IgD-negative memory B cell (primary cell): Measurements from ENCODE around the gene TTLL3. TPM values are rescaled to one million over a fixed set of nuclear protein-coding genes. Genes with fewer than 3 reads are reported as not detected.
"Not testable (repeated sequence)": the region's sequence is repeated elsewhere in the genome, so short reads cannot be mapped to it uniquely, and the experiment has no call there.

Experiments used
- H3K27ac Mint-ChIP-seq, 3 donors: one replicate each; pipeline ENCODE4 v1.8.0; 2020 to 2022; ENCODE audit warnings: mild to moderate bottlenecking in 3 of 3, mixed read lengths in 3 of 3, moderate library complexity in 1 of 3
- H3K27me3 Mint-ChIP-seq: one replicate; pipeline ENCODE4 v1.8.0; 2021; ENCODE audit warnings: mixed read lengths
- H3K36me3 Mint-ChIP-seq: one replicate; pipeline ENCODE4 v1.8.0; 2020; ENCODE audit warnings: mild to moderate bottlenecking, mixed read lengths
- H3K4me1 Mint-ChIP-seq, 3 donors: one replicate each; pipeline ENCODE4 v1.8.0; 2020 to 2022; ENCODE audit warnings: mixed read lengths in 3 of 3, mild to moderate bottlenecking in 1 of 3
- H3K4me3 Mint-ChIP-seq, 4 donors: one replicate each; pipeline ENCODE4 v1.8.0; 2020 to 2022; ENCODE audit warnings: mild to moderate bottlenecking in 4 of 4, mixed read lengths in 4 of 4, moderate library complexity in 3 of 4
- H3K9me3 Mint-ChIP-seq, 3 donors: one replicate each; pipeline ENCODE4 v1.8.0; 2020 to 2021; ENCODE audit warnings: mixed read lengths in 3 of 3, mild to moderate bottlenecking in 1 of 3
- polyA plus RNA-seq: library from polyadenylated mRNA; unstranded; fragments of 300-500 nt; fragmentation: Illumina TruSeq; gene quantifications from one replicate; pipeline ENCODE4 v1.2.3, GENCODE V29; 2021

Gene TTLL3, protein sequence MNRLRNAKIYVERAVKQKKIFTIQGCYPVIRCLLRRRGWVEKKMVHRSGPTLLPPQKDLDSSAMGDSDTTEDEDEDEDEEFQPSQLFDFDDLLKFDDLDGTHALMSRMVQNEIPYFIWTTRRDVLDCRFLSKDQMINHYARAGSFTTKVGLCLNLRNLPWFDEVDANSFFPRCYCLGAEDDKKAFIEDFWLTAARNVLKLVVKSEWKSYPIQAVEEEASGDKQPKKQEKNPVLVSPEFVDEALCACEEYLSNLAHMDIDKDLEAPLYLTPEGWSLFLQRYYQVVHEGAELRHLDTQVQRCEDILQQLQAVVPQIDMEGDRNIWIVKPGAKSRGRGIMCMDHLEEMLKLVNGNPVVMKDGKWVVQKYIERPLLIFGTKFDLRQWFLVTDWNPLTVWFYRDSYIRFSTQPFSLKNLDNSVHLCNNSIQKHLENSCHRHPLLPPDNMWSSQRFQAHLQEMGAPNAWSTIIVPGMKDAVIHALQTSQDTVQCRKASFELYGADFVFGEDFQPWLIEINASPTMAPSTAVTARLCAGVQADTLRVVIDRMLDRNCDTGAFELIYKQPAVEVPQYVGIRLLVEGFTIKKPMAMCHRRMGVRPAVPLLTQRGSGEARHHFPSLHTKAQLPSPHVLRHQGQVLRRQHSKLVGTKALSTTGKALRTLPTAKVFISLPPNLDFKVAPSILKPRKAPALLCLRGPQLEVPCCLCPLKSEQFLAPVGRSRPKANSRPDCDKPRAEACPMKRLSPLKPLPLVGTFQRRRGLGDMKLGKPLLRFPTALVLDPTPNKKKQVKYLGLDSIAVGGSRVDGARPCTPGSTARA
- polyA plus RNA-seq = 10.5 TPM

DNA sequence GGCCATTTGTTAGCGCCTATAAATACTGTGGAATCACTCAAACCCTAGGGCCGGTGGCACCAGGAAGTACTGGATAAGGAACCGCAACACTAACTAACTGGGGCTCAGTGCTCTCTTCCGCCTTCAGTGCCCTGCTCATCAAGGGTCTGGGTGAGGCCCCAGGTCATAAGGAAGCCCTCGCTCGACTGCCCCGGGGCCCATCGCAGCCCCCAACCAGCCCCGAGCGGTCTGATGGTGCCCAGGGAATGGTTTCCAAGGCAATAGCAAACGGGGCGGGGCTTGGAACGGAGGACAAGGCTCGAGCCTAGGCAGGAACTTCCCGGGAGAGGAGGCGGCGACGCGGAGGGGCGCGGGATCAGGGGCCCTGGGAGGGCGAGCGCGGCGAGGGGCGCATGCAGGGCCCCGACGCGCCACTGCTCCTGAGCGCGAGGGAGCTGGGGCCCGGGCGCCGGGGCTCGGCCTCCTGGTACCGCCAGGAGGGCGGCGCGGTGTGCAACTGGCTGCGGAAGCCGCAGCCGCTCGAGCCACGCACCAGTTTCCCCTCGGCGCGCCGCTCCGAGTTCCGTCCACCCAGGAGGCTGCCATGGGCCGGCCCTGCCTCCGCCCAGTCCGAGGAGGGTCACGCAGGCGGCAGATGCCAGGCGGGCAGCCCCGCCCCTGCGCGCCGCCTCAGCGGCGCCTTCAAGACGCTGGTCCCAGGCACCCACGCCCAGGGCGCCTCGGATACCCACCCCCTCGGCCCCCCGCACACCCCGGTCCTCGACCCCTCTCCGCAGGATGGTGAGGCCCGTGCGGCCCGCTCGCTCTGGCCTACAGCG, at the start of gene TTLL3:
TTLL3 (plus strand) TSS at position 648 of the 818 bp plus-strand sequence. CDS start 400 bp downstream, outside the sequence.
- peak within 1 kb of the TSS; percentile 83 to 97 (median 94) for H3K4me3 Mint-ChIP-seq
- H3K9me3 Mint-ChIP-seq = no peaks in the 10 kb centered on the region
- H3K27ac Mint-ChIP-seq = peak within 1 kb of the TSS; percentile 89 to 98 (median 96)
- H3K27me3 Mint-ChIP-seq = no peaks in the 10 kb centered on the region
- peaks cover 18 to 30% (median 25%) of the 10 kb centered on the region in 3 donors for H3K4me1 Mint-ChIP-seq
- peaks cover 1% of the 10 kb centered on the region for H3K36me3 Mint-ChIP-seq

DNA sequence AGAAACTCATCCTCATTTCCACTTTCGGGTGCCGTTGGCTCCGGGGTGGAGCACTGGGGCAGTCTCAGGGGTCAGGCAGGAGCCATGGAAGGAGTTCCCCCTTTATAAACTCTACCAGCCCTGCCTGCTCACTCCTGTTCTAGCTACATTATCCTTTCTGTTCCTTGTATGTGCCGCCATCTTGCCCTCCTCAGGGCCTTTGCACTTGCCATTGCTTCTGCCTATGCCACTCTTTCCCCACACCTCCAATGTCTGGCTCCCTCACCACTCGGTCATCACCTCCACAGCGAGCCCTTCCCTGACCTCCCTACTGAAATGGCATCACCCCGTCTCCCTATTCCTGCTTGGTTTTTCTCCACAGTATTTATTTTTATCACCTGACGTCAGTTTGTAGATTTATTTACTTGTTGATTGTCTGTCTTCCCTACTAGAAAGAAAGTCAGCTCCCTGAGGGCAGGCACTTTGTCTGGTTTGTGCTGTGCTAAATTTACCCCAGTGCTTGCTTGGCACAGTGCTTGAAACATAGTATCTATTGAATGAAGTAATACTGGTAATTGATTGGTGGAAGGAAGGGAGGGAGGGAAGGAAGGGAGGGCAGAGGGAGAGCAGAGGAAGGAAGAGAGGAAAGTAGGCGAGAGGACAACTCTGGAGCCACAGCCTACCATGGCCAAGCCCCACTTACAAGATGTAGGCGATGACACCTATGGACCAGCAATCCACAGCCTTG, 49.1 kb upstream of the TTLL3 start:
- H3K4me3 Mint-ChIP-seq = peak overlapping the region in 1 of 4 donors; percentile 2
- no peaks in the 10 kb centered on the region for H3K27me3 Mint-ChIP-seq
- peaks cover 0 to 3% (median 0%) of the 10 kb centered on the region in 3 donors for H3K4me1 Mint-ChIP-seq
- peaks cover 5% of the 10 kb centered on the region for H3K36me3 Mint-ChIP-seq
- H3K9me3 Mint-ChIP-seq = no peaks in the 10 kb centered on the region
- H3K27ac Mint-ChIP-seq = no peak overlapping the region

DNA sequence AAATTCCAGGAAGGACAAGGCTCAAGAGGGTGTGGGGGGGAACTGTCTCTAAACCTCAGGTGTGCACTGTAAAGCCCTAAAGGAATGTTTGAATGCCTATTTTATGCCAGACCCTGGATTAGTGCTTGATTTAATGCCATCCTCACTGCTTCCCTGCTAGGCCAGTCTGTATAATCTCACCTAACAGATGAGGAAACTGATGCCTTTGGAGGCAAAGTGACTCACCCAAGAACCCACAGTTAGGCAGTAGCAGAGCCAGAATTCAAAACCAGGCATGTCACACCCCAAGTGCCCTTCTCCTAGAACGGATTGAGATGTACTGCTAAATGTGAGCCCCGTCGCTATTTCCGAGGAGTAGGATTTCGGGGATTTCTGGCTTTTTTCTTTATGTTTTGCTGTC, 48.1 kb upstream of the TTLL3 start:
- H3K27ac Mint-ChIP-seq = no peak overlapping the region
- H3K36me3 Mint-ChIP-seq = peaks cover 5% of the 10 kb centered on the region
- no peak overlapping the region for H3K4me3 Mint-ChIP-seq
- H3K9me3 Mint-ChIP-seq = no peaks in the 10 kb centered on the region
- H3K4me1 Mint-ChIP-seq = peaks cover 0 to 3% (median under 1%) of the 10 kb centered on the region in 3 donors
- no peaks in the 10 kb centered on the region for H3K27me3 Mint-ChIP-seq

DNA sequence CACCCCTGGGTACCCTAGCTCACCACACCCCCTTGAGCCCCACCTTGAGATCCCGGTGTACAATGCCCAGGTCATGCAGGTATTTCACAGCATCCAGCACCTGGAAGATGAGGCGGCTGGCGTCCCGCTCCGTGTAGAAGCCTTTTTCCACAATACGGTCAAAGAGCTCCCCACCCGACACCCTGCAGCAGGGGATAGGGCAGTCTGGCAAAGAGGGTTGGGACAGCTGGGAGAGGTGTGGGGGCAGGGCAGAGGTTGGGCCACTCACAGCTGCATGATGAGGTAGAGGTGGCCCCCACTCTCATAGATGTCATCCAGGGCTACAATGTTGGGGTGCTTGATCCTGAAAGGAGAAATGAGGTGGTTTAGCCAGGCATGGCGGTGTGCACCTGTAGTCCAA, 47.2 kb upstream of the TTLL3 start:
- Mint-ChIP-seq H3K27me3 (no peaks in the 10 kb centered on the region), H3K4me1 (peaks cover 3 to 7% (median 5%) of the 10 kb centered on the region in 3 donors), H3K9me3 (no peaks in the 10 kb centered on the region), H3K4me3 (no peak overlapping the region), H3K27ac (peak overlapping the region in 1 of 3 donors; percentile 43), H3K36me3 (peaks cover 5% of the 10 kb centered on the region)

DNA sequence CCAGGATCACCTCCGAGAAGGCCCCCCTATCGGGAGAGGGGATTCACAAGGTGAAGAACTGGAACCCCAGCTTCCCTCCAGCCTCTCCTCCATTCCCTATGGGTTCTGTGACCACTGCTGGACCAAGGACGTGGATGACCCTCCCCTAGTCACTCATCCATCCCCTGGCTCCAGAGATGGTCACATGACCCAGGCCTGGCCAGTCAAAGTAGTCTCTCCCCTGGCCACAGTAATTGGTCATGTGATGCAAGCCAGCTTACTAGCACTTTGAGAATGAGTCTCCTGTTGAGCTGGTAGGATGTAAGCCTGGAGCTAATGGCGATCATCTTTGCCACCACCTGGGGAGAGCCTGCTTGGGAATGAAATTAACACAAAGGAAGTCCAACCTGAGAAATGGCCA, 44.2 kb upstream of the TTLL3 start:
- H3K9me3 Mint-ChIP-seq = no peaks in the 10 kb centered on the region
- peaks cover 6% of the 10 kb centered on the region for H3K27me3 Mint-ChIP-seq
- H3K4me3 Mint-ChIP-seq = no peak overlapping the region
- H3K4me1 Mint-ChIP-seq = peaks cover 7 to 9% (median 8%) of the 10 kb centered on the region in 3 donors
- H3K36me3 Mint-ChIP-seq = peaks cover 2% of the 10 kb centered on the region
- H3K27ac Mint-ChIP-seq = no peak overlapping the region

DNA sequence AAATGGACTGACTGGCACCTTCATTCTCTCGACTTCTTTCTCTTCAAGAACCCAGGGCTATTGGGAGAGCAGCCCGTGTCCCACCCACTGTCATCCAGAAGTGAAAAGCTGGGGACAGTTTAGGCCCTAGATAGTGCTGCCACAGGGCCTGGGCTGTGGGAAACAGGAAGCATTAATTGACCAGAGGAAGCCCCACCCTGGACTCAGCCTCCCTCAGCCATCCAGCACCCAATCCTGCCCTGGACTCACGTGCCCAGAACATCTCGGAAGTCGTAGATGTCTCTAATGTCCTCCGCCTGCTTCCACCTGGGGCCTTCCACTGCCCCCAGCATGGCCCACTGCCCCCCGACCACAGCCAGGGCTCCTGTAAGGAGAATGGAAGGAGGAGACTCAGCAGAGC, 42.6 kb upstream of the TTLL3 start:
- Mint-ChIP-seq H3K4me3 (peak overlapping the region in 1 of 4 donors; percentile 20), H3K27me3 (peaks cover 8% of the 10 kb centered on the region), H3K9me3 (no peaks in the 10 kb centered on the region), H3K36me3 (peaks cover 2% of the 10 kb centered on the region), H3K27ac (no peak overlapping the region), H3K4me1 (peaks cover 8 to 10% (median 9%) of the 10 kb centered on the region in 3 donors)

DNA sequence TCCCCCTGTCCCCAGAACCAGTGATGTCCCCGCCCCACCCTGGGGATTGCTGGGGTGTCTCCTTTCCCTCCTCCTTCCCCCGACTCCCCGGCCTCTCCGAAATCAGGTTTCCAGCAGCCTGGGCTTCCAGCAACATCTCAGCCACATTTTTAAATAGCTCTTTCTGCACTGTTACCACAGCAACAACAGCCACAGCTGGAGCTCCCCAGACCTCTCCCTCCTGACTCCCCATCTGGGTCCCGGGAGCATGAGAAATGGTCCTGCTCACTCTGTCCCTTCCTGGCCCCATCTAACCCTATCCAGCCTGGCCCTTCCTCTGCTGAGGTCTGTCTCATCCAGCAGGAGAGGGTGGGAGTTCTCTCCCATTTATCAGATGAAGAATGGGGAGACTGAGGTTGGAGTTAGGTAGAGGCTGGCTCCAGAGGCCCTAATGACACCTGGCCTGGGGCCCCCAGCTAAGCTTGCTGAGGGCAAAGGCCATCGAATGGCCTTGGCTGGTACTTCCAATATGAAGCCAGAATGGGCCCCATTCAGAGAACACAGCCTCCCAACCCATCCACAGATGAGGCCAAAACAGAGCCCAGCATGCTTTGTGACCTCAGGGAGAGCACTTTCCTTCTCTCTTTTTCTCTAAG, 41.8 kb upstream of the TTLL3 start:
- Mint-ChIP-seq H3K36me3 (peaks cover 2% of the 10 kb centered on the region), H3K9me3 (no peaks in the 10 kb centered on the region), H3K4me3 (no peak overlapping the region), H3K4me1 (peaks cover 8 to 11% (median 9%) of the 10 kb centered on the region in 3 donors), H3K27me3 (peaks cover 8% of the 10 kb centered on the region), H3K27ac (no peak overlapping the region)

DNA sequence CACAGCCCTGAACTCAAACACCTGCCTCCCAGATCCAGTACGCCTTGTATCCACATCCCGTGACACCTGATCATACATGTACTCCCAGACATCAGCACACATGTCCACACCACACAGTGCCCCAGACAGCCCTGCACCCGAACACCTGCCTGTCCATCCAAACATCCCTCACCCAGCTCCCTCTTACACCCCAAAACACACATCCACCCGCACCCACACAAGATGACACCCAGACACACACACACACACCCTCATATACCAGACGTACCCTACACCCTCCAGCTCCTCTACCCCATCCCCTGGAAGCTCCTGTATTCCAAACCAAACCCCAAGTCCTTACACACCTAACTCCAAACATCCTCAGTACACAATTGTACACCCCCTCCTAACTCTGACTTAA, 41.0 kb upstream of the TTLL3 start:
- H3K4me3 Mint-ChIP-seq = peak overlapping the region in 2 of 4 donors; percentile 68 to 91
- H3K27ac Mint-ChIP-seq = no peak overlapping the region
- H3K4me1 Mint-ChIP-seq = peaks cover 9 to 11% (median 9%) of the 10 kb centered on the region in 3 donors
- no peaks in the 10 kb centered on the region for H3K9me3 Mint-ChIP-seq
- peaks cover 4% of the 10 kb centered on the region for H3K36me3 Mint-ChIP-seq
- peaks cover 8% of the 10 kb centered on the region for H3K27me3 Mint-ChIP-seq

DNA sequence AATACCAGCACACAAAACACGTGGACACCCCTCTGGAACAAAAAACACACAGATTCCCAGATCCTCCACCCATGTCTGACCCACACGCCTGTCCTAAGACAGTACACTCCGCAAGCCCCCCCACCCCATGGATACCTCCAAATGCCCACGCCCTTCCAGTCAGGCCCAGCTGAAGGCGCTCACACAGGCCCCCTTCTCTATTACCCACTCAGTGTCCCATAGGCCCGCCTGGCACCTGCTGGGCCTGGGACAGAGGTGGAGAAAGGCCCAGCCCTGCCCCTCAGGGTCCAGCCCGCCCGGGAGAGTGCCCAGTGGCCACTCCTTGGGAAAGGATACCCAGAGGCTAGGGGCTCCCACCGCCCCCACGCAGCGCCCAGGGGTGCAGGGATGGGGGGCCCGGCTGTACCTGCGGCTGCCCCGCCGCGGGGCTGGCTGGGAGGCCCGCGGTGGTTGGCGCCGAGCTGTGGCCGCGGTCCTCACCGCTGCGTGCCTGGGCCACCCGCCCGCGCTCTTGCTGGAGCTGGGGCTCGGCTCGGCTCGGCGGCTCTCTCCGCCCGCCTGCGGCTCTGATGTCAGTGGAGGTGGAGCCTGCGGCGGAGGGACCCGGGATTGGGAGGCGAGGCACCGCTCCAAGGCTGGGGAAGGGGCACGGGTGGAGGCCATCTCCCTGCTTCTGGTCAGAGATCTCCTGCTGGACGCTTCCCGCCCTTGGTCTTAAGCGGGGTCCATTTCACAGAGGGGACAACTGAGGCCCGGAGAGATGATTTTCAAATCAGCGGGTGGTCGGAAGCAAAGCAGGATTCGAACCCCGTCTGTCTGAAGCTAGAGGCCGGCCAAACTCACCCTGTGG, 40.4 kb upstream of the TTLL3 start, which contains the start of gene CAMK1:
CAMK1 (minus strand) TSS at position 522 of the 850 bp plus-strand sequence. CDS start 2,198 bp downstream, outside the sequence.
- Mint-ChIP-seq H3K9me3 (no peaks in the 10 kb centered on the region), H3K4me3 (peak within 1 kb of the TSS in 3 of 4 donors; percentile 68 to 91 (median 76)), H3K27me3 (peaks cover 8% of the 10 kb centered on the region), H3K27ac (no peak within 1 kb of the TSS), H3K4me1 (peaks cover 9 to 11% (median 9%) of the 10 kb centered on the region in 3 donors), H3K36me3 (peaks cover 4% of the 10 kb centered on the region)

DNA sequence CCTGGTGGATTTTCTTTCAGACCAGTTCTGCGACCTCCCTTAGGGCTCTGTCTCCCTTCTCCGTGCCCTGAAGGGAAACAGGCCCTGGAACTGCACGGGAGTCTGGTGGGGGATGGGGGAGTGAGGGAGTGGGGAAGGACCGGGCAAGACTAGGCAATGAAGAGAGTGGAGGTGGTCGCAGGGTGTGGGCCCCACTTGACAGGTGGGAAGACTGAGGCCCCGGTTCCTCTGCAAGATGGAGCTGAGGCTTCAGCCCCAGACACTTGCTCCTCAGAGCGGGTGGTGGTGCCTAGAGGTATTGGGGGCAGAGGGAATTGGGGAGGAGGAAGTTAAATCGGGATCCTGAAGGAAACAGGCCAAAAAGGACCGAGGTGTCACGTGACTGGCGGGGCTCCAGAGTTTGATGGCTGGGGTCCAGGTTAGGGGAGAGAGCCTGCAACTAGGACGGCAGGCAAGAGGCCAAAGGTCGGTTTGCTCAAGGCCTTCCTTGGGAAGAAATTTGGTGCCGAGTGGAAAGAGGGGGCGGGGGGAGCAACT, 39.7 kb upstream of the TTLL3 start:
- H3K4me1 Mint-ChIP-seq = peaks cover 9 to 11% (median 9%) of the 10 kb centered on the region in 3 donors
- peak overlapping the region in 3 of 4 donors; percentile 68 to 77 (median 76) for H3K4me3 Mint-ChIP-seq
- peaks cover 4% of the 10 kb centered on the region for H3K36me3 Mint-ChIP-seq
- peaks cover 8% of the 10 kb centered on the region for H3K27me3 Mint-ChIP-seq
- no peak overlapping the region for H3K27ac Mint-ChIP-seq
- H3K9me3 Mint-ChIP-seq = no peaks in the 10 kb centered on the region

DNA sequence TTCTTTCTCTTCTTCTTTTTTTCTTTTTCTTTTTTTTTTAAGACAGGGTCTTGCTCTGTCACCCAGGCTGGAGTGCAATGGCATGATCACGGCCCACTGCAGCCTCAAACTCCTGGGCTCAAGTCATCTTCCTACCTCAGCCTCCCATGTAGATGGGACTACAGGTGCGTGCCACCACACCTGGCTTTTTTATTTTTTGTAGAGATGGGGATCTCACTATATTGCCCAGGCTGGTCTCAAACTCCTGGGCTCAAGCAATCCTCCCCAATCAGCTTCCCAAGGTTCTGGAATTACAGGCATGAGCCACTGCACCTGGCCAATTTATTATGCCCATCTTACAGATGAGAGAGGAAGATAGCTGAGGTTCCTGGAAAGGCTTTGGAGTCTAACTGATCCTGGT, 39.1 kb upstream of the TTLL3 start:
- H3K9me3 Mint-ChIP-seq = not testable (repeated sequence)
- peaks cover 9 to 11% (median 11%) of the 10 kb centered on the region in 3 donors for H3K4me1 Mint-ChIP-seq

DNA sequence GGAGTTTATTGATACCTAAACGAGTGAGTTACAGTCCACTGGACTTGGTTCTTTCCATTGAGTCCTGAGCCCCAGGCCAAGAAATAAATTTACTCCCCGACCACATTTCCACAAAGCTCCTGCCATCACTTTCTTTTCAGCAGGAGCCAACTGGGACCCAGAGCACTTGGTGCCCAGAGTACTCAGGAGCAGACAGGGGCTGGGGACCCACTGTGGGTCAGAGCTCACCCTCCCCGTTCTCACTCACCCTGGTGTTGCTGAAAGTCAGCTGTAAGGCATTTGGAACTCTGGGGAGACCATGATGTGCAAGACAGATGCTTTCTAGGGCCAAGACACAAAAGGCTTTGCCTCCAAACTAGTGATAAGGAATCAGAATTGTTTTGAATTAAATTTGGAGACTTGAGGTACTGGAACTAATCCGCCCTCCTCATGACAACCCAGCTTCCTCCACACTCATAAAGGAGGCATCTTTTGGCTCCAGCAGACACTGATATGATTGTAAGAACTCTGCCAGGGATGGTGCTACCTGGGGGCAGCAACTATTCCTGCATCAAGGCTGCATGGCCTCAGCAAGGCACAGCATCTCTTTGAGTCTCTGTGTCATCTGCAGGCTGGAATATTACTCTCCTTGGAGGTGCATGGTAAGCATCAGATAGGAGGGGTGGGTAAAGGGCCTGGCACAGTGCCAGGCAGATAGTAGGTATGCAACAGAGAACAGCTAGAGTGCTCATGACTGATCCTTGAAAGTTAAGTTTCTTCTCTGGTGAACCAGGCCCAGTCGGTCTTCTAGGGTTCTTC, 33.0 kb upstream of the TTLL3 start:
- Mint-ChIP-seq H3K4me3 (no peak overlapping the region), H3K27ac (peak overlapping the region in 1 of 3 donors; percentile 67), H3K9me3 (no peaks in the 10 kb centered on the region), H3K36me3 (peaks cover 1% of the 10 kb centered on the region), H3K4me1 (peaks cover 35 to 37% (median 36%) of the 10 kb centered on the region in 3 donors), H3K27me3 (no peaks in the 10 kb centered on the region)

More for the DNA sequence above, 39.1 kb upstream of the TTLL3 start:
- H3K27ac Mint-ChIP-seq, H3K36me3 Mint-ChIP-seq, H3K27me3 Mint-ChIP-seq, H3K4me3 Mint-ChIP-seq: not testable (repeated sequence)
